ENCODE results near the gene EHMT1. TPM values are rescaled to one million over a fixed set of nuclear protein-coding genes. Genes with fewer than 3 reads are reported as not detected.
A peak's percentile ranks its signal among the peaks of the same experiment; 100 is the strongest.

Gene EHMT1
- total and polyA plus RNA-seq, 2 donors from 2014 or later = 15.8 to 92.9 TPM

DNA sequence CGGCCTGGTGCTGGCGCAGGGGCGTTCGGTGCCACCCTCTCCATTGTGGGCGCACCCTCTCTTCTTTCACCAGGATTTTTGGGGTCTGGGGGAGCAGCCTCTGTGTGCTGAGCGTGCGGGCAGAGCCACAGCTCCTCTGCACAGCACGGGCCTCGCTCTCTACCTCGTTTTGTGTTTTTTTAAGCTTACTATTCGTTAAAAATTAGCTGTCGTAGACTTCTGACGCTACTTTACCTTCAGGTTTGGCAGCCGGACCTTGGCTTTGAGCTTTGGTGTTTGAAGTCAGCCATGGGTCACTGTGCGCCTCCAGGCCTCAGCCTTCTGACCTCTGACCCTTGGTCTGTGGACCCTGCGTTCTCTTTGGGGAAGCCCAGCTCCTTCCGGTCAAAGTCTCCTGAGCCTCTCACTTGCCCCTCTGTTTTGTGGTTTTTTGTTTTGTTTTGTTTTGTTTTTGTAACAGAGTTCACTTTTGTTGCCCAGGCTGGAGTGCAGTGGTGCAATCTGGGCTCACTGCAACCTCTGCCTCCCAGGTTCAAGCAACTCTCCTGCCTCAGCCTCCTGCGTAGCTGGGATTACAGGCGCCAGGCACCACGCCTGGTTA is 170.6 kb downstream of the EHMT1 start:
- H3K9me3 ChIP-seq (ENCODE audit: control insufficient read depth in 2 of 3, insufficient read depth in 1 of 3, low read length in 3 of 3) = no peaks in the 10 kb centered on the region
- FAIRE-seq (no peak), DNase-seq (peak in 1 of 5 donors; percentile 42)
- H3K36me3 ChIP-seq (ENCODE audit: control insufficient read depth in 2 of 3, insufficient read depth in 3 of 3, low read length in 3 of 3) = peaks cover 5 to 35% (median 16%) of the 10 kb centered on the region in 3 donors
- intact Hi-C loops (cut with DNase I) = no loop called here
- H3K27me3 ChIP-seq (ENCODE audit: control insufficient read depth, insufficient read depth, low read length) = no peaks in the 10 kb centered on the region
- H3K4me3 ChIP-seq (ENCODE audit: low read length in 3 of 3) = no peak overlapping the region
- peaks cover 0 to 11% (median 0%) of the 10 kb centered on the region in 3 donors for H3K4me1 ChIP-seq (ENCODE audit: control insufficient read depth in 2 of 3, insufficient read depth in 2 of 3, low read depth in 1 of 3, low read length in 3 of 3)
- no peak overlapping the region for H3K9ac ChIP-seq (ENCODE audit: low read length in 3 of 3)
- peak overlapping the region; percentile 39 to 81 for H3K27ac ChIP-seq (ENCODE audit: low read depth in 2 of 2, low read length in 2 of 2)
- TF ChIP-seq, protein P1, sequence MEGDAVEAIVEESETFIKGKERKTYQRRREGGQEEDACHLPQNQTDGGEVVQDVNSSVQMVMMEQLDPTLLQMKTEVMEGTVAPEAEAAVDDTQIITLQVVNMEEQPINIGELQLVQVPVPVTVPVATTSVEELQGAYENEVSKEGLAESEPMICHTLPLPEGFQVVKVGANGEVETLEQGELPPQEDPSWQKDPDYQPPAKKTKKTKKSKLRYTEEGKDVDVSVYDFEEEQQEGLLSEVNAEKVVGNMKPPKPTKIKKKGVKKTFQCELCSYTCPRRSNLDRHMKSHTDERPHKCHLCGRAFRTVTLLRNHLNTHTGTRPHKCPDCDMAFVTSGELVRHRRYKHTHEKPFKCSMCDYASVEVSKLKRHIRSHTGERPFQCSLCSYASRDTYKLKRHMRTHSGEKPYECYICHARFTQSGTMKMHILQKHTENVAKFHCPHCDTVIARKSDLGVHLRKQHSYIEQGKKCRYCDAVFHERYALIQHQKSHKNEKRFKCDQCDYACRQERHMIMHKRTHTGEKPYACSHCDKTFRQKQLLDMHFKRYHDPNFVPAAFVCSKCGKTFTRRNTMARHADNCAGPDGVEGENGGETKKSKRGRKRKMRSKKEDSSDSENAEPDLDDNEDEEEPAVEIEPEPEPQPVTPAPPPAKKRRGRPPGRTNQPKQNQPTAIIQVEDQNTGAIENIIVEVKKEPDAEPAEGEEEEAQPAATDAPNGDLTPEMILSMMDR (IDR thresholded peaks at IDR 0.05; ENCODE audit: borderline replicate concordance, extremely low read depth, insufficient read depth) = no peak

DNA sequence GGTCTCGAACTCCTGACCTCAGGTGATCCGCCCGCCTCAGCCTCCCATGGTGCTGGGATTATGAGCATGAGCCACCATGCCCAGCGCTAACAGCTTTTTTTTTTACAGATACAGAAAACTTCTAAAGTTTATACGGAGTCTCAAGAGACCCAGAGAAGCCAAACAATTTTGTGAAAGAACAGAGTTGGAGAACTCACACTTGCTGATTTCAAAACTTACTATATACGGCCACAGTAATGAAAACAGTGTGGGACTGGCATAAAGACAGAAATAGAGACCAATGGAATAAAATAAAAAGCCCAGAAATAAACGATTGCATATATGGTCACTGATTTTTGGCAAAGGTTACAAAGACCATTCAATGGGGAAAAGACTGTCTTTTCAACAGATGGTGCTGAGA is 173.1 kb downstream of the EHMT1 start:
- Histone ChIP-seq H3K4me3 (ENCODE audit: low read length in 3 of 3) (no peak overlapping the region), H3K27ac (ENCODE audit: low read depth in 2 of 2, low read length in 2 of 2) (no peak overlapping the region), H3K9me3 (ENCODE audit: control insufficient read depth in 2 of 3, insufficient read depth in 1 of 3, low read length in 3 of 3) (no peaks in the 10 kb centered on the region), H3K9ac (ENCODE audit: low read length in 3 of 3) (no peak overlapping the region), H3K27me3 (ENCODE audit: control insufficient read depth, insufficient read depth, low read length) (no peaks in the 10 kb centered on the region), H3K4me1 (ENCODE audit: control insufficient read depth in 2 of 3, insufficient read depth in 2 of 3, low read depth in 1 of 3, low read length in 3 of 3) (peaks cover 0 to 11% (median 0%) of the 10 kb centered on the region in 3 donors), H3K36me3 (ENCODE audit: control insufficient read depth in 2 of 3, insufficient read depth in 3 of 3, low read length in 3 of 3) (peaks cover 7 to 36% (median 20%) of the 10 kb centered on the region in 3 donors)
- no peak for FAIRE-seq
- intact Hi-C loops (cut with DNase I) = no loop called here
- DNase-seq = no peak
- TF ChIP-seq, protein P1 (IDR thresholded peaks at IDR 0.05; ENCODE audit: borderline replicate concordance, extremely low read depth, insufficient read depth) = no peak

DNA sequence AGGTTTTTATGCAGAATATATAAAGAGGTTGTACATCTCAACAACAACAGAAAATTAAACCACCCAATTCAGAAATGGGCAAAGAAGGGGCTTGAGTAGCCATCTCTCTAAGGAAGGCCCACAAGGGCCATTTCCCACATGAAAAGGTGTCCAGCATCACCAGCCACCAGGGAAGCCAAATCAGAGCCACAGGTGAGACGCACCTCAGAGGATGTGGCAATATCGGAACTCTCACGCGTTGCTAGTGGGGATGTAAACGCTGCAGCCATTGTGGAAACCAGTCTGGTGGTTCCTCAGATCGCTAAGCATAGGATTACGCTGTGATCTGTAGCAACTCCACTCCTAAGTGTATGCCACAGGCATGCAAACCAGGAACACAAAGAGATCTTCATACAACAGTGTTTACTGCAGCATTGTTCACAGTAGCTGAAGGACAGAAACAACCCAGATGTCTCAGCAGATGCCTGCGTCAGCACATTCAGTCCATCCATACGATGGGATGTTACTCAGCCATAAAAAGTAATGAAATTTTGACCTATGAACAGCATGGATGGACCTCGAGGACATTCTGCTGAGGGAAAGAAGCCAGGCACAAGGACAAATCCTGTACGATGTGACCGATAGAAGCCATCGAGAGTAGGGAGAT is 174.5 kb downstream of the EHMT1 start:
- intact Hi-C loops (cut with DNase I) = no loop called here
- peaks cover 7 to 34% (median 21%) of the 10 kb centered on the region in 3 donors for H3K36me3 ChIP-seq (ENCODE audit: control insufficient read depth in 2 of 3, insufficient read depth in 3 of 3, low read length in 3 of 3)
- H3K9me3 ChIP-seq (ENCODE audit: control insufficient read depth in 2 of 3, insufficient read depth in 1 of 3, low read length in 3 of 3) = no peaks in the 10 kb centered on the region
- no peak overlapping the region for H3K27ac ChIP-seq (ENCODE audit: low read depth in 2 of 2, low read length in 2 of 2)
- peaks cover 0 to 8% (median 0%) of the 10 kb centered on the region in 3 donors for H3K4me1 ChIP-seq (ENCODE audit: control insufficient read depth in 2 of 3, insufficient read depth in 2 of 3, low read depth in 1 of 3, low read length in 3 of 3)
- no peak for FAIRE-seq
- peak in 1 of 5 donors; percentile 53 for DNase-seq
- H3K27me3 ChIP-seq (ENCODE audit: control insufficient read depth, insufficient read depth, low read length) = no peaks in the 10 kb centered on the region
- TF ChIP-seq, protein P1 (IDR thresholded peaks at IDR 0.05; ENCODE audit: borderline replicate concordance, extremely low read depth, insufficient read depth) = no peak
- no peak overlapping the region for H3K9ac ChIP-seq (ENCODE audit: low read length in 3 of 3)
- H3K4me3 ChIP-seq (ENCODE audit: low read length in 3 of 3) = no peak overlapping the region

Data from kidney (tissue), 14 donors.